MM.1S (cell line): ENCODE data around the gene AHNAK.

Source experiments
- DNase-seq: peaks from one replicate; pipeline ENCODE4 v3.0.0-alpha.2; 2015
- H2AFZ ChIP-seq: fragments of 300-600 bp; sonication (generic); 2 replicates; pipeline ENCODE4 v1.6.0; 2016; ENCODE audit warnings: antibody characterized with exemption, low read length
- H3F3A ChIP-seq: fragments of 300-600 bp; sonication (generic); 2 replicates; pipeline ENCODE4 v1.6.1; 2016; ENCODE audit warnings: mild to moderate bottlenecking, antibody characterized with exemption, low read length, moderate library complexity, mixed read lengths; ENCODE audit not compliant: insufficient read depth
- H3K27ac ChIP-seq: fragments of 300-600 bp; sonication (generic); 2 replicates; pipeline ENCODE4 v1.5.1; 2016; ENCODE audit warnings: mild to moderate bottlenecking, low read length
- H3K27me3 ChIP-seq: fragments of 300-600 bp; sonication (generic); replicated peaks from 2 replicates; pipeline ENCODE4 v1.6.0; 2016; ENCODE audit warnings: low read length; ENCODE audit not compliant: insufficient read depth
- H3K36me3 ChIP-seq: fragments of 300-600 bp; sonication (generic); replicated peaks from 2 replicates; pipeline ENCODE4 v1.6.1; 2016; ENCODE audit warnings: mild to moderate bottlenecking, low read length, mixed read lengths; ENCODE audit not compliant: insufficient read depth
- H3K4me1 ChIP-seq: fragments of 300-600 bp; sonication (generic); 2 replicates; pipeline ENCODE4 v1.6.1; 2016; ENCODE audit warnings: low read length, mixed read lengths
- H3K4me2 ChIP-seq: fragments of 300-600 bp; sonication (generic); 2 replicates; pipeline ENCODE4 v1.6.0; 2016; ENCODE audit warnings: low read depth, low read length
- H3K4me3 ChIP-seq: fragments of 300-600 bp; sonication (generic); 2 replicates; pipeline ENCODE4 v1.5.1; 2016; ENCODE audit warnings: low read length, mixed read lengths
- H3K79me2 ChIP-seq: fragments of 300-600 bp; sonication (generic); 2 replicates; pipeline ENCODE4 v1.6.1; 2016; ENCODE audit warnings: mixed run types, low read length, mixed read lengths
- H3K9ac ChIP-seq: fragments of 300-600 bp; sonication (generic); 2 replicates; pipeline ENCODE4 v1.6.1; 2016; ENCODE audit warnings: low read length, mixed read lengths
- H3K9me2 ChIP-seq: fragments of 300-600 bp; sonication (generic); replicated peaks from 2 replicates; pipeline ENCODE4 v1.6.1; 2016; ENCODE audit warnings: mild to moderate bottlenecking, low read length, mixed read lengths; ENCODE audit not compliant: insufficient read depth
- H3K9me3 ChIP-seq: fragments of 300-600 bp; sonication (generic); replicated peaks from 2 replicates; pipeline ENCODE4 v1.6.1; 2016; ENCODE audit warnings: mild to moderate bottlenecking, low read length, mixed read lengths; ENCODE audit not compliant: insufficient read depth
- H4K20me1 ChIP-seq: fragments of 300-600 bp; sonication (generic); 2 replicates; pipeline ENCODE4 v1.6.1; 2016; ENCODE audit warnings: mild to moderate bottlenecking, low read length, moderate library complexity, mixed read lengths; ENCODE audit not compliant: insufficient read depth
- EZH2 ChIP-seq: fragments of 300-600 bp; sonication (generic); optimal IDR thresholded peaks from 2 replicates; pipeline ENCODE3; 2017; ENCODE audit warnings: low read depth, mild to moderate bottlenecking, antibody characterized with exemption, low read length, mixed read lengths
- EZH2phosphoT487 ChIP-seq: fragments of 300-600 bp; sonication (generic); IDR thresholded peaks from 2 replicates; pipeline ENCODE4 v1.6.1; 2018; ENCODE audit warnings: antibody characterized with exemption, low read length
- TF ChIP-seq, protein P1 (sequence below): fragments of 300-600 bp; sonication (generic); IDR thresholded peaks from 2 replicates; pipeline ENCODE4 v1.5.1; 2016; ENCODE audit warnings: antibody characterized with exemption, low read length, mixed read lengths

Gene AHNAK

DNA sequence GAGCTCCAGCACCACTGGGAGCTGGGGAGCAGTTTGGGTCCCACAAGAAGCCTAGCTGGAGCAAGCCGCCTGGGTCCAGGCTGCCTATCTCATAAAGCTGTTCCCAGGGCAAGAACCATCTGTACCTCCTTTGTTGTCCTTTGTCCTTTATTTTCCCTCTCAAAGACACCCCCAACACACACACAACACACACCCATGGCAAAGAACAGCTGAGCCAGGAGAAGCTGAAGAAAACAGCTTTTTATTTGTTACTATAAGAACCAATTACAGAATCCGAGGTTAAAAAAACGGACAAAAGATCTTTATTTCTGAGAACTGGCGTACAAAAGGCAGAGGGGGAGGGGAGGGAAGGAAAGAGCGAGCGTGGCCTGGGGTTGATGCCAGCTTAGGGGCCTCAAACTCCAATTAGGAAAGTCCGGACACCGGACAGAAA is 46.4 kb upstream of the AHNAK start:
- Histone ChIP-seq H3K9me2 (no peaks in the 10 kb centered on the region), H3K9me3 (no peaks in the 10 kb centered on the region), H3K27ac (peak overlapping the region; percentile 81; the same call in 1 of the 2 replicates), H3K9ac (peak overlapping the region; percentile 70; the same call in 1 of the 2 replicates), H3F3A (peaks cover 26% of the 10 kb centered on the region), H4K20me1 (no peaks in the 10 kb centered on the region), H3K79me2 (peaks cover 45% of the 10 kb centered on the region), H3K4me2 (peak overlapping the region; percentile 80), H3K36me3 (peaks cover 17% of the 10 kb centered on the region; the same call in 1 of the 2 replicates), H3K4me3 (peak overlapping the region; percentile 58; the same call in 1 of the 2 replicates), H2AFZ (no peak overlapping the region), H3K27me3 (no peaks in the 10 kb centered on the region), H3K4me1 (peaks cover 15% of the 10 kb centered on the region)
- TF ChIP-seq EZH2 (no peak), EZH2phosphoT487 (no peak)
- TF ChIP-seq, protein P1, sequence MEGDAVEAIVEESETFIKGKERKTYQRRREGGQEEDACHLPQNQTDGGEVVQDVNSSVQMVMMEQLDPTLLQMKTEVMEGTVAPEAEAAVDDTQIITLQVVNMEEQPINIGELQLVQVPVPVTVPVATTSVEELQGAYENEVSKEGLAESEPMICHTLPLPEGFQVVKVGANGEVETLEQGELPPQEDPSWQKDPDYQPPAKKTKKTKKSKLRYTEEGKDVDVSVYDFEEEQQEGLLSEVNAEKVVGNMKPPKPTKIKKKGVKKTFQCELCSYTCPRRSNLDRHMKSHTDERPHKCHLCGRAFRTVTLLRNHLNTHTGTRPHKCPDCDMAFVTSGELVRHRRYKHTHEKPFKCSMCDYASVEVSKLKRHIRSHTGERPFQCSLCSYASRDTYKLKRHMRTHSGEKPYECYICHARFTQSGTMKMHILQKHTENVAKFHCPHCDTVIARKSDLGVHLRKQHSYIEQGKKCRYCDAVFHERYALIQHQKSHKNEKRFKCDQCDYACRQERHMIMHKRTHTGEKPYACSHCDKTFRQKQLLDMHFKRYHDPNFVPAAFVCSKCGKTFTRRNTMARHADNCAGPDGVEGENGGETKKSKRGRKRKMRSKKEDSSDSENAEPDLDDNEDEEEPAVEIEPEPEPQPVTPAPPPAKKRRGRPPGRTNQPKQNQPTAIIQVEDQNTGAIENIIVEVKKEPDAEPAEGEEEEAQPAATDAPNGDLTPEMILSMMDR = no peak
- DNase-seq = no peak

DNA sequence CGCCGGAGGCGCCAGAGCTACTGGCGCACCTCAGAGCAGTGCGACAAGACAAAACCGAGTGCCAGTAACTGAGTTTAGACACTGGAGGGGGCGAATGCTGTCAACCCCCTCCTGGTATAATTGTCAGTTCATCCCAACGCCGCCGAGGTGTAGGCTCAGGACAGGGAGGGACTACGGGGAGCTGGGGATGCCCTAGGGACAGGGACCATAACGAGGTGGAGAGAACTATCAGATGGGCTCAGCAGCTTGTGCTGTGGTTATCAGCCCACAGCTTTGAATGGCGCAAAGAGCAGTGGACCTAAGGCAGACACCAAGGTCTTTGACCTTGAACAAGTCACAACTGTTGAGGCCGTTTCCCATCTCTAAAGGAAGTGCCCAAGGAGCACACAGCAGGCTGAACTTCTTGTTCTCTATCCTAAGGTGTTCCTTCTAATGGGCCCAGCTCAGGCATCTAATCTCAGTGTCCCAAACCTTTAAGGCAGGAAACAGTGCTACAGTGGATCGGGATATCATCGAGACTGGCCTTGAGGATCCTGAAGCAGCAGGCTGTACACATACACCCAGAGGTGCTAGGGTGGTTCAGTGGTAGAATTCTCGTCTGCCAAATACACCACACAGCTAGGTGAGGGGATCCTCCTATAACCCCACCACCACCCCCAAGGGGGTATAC is 45.7 kb upstream of the AHNAK start:
- Histone ChIP-seq H3K9me3 (no peaks in the 10 kb centered on the region), H3K36me3 (peaks cover 14% of the 10 kb centered on the region; the same call in 1 of the 2 replicates), H2AFZ (peak overlapping the region; percentile 29), H3K79me2 (peaks cover 43% of the 10 kb centered on the region), H3K4me3 (peak overlapping the region; percentile 58), H3K4me2 (peak overlapping the region; percentile 80), H4K20me1 (no peaks in the 10 kb centered on the region), H3K4me1 (peaks cover 15% of the 10 kb centered on the region), H3K27ac (peak overlapping the region; percentile 81), H3K27me3 (no peaks in the 10 kb centered on the region), H3K9ac (peak overlapping the region; percentile 70), H3F3A (peaks cover 26% of the 10 kb centered on the region), H3K9me2 (no peaks in the 10 kb centered on the region)
- TF ChIP-seq EZH2 (no peak), EZH2phosphoT487 (no peak)
- TF ChIP-seq, protein P1 = no peak; the same call in 1 of the 2 replicates
- no peak for DNase-seq

DNA sequence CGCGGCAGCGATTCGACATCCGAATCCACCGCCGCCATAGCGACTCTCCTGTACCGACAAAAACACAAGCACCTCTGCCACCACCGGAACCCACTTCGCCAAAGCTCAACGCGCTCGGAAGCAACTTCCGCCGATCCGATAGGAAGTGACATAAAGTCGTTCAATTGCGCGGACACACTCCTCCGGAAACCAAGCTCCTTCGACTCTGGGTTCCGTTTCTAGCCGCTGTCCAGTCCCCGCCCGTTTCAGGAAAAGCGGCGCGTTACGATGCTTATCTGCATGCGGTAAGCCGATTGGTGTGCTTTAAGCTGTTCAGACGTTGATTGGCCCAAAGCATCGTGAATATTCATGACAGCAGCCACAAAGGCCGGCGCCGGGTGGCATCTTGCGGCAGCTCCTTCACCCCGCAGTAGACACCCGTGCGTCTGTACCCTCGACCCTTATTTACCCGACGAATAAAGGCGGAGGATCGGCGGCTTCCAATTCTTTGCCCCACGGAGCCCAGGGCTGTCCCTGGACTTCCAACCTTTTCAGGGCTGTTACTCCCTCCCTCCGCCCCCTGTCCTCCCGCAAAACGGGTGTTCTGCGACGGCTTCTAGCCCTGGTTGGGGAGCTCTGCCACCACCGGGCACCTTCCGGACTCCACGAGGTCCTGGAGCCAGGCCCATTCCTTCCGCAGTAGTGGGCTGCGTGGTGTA is 45.0 kb upstream of the AHNAK start, which contains the start of gene TUT1:
TSS of gene TUT1 (minus strand) at position 76 of the 698 bp plus-strand sequence. CDS start at position 38, 38 bp downstream.
- TF ChIP-seq EZH2phosphoT487 = no peak
- TF ChIP-seq, protein P1 = 0 out of 2 replicates have a peak, but pooled peaks have one; percentile 9
- no peak for TF ChIP-seq EZH2
- peak; percentile 100 for DNase-seq
- Histone ChIP-seq H3K4me1 (peaks cover 15% of the 10 kb centered on the region), H3K79me2 (peaks cover 40% of the 10 kb centered on the region), H3K9me2 (no peaks in the 10 kb centered on the region), H2AFZ (peak within 1 kb of the TSS; percentile 43), H3K36me3 (peaks cover 14% of the 10 kb centered on the region; the same call in 1 of the 2 replicates), H3K4me2 (peak within 1 kb of the TSS; percentile 80), H3K9ac (peak within 1 kb of the TSS; percentile 91), H3K4me3 (peak within 1 kb of the TSS; percentile 94), H3K27me3 (no peaks in the 10 kb centered on the region), H3K9me3 (no peaks in the 10 kb centered on the region), H4K20me1 (no peaks in the 10 kb centered on the region), H3K27ac (peak within 1 kb of the TSS; percentile 83), H3F3A (peaks cover 26% of the 10 kb centered on the region)
